Epithelial cell of alveolus of lung (primary cell): ENCODE data around the gene BCAS2. TPM values are rescaled to one million over a fixed set of nuclear protein-coding genes. Genes with fewer than 3 reads are reported as not detected.

Source experiments
- total RNA-seq: library from RNA; depleted of rRNA; stranded (reverse); fragments of >200 nt; gene quantifications from 2 replicates; pipeline ENCODE4 v1.2.1, GENCODE V29; 2015

Gene BCAS2
- total RNA-seq: 34.8 and 36.3 TPM in 2 replicates

DNA sequence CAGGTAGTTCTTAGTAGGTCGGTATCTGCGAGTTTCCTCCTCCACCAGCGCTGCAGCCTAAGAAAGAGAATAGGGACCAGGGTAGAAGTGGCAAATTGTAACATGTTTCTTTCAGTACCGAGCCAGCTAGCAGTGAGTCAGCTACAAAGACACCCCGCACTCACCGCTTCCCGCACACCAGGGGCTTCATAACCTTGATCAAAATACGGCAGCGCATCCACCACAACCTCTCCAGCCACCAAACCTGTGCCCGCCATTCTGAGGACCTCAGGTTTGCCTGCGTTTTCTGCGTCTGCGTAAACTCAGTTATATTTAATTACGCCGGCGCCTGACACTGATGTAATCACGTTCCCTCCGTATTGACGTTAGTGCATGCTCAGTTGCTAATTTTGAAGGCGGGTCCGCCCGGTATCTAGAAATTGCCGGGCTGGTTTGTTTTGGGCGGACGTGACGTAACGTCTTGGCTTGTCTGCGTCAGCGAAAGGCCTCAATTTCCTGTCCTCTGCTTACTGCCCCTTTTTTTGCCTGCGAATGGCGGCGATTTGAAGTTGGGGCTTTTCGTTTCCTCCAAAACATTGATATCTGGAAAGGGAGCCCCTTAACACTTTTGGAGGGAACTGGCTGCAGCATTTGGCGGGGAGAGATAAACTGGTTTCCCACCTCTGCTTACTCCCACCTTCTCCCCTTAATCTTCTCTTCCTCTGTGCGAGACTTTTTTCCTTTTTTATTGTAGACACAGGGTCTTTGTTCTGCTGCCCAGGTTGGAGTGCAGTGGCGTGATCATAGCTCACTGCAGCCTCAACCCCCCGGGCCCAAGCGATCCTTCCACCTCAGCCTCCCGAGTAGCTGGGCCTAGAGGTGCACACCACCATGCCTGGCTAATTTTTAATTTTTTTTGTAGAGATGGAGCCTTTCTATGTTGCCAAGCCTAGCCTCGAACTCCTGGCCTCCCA is at the start of gene BCAS2:
TSS of gene BCAS2 (minus strand) at position 281 of the 953 bp plus-strand sequence. CDS start at position 257, 24 bp downstream.

Other genes with a start within 250 kb of the BCAS2 start
- 15.1 and 20.8 TPM in 2 replicates for gene TRIM33, start 70.4 kb downstream of the BCAS2 start, total RNA-seq
- gene DENND2C, start 88.4 kb upstream of the BCAS2 start, total RNA-seq: 0.08 and 1.2 TPM in 2 replicates
- not detected in 2 replicates for gene AMPD1, start 113.9 kb upstream of the BCAS2 start, total RNA-seq
- gene NRAS, start 135.2 kb upstream of the BCAS2 start, total RNA-seq: 44.0 and 64.5 TPM in 2 replicates
- 298 and 917 TPM in 2 replicates for gene CSDE1, start 176.4 kb upstream of the BCAS2 start, total RNA-seq
- gene SIKE1, start 199.1 kb upstream of the BCAS2 start, total RNA-seq: 32.6 and 41.0 TPM in 2 replicates